IMR-90 (cell line): ENCODE measurements around the gene THRB. TPM values are rescaled to one million over a fixed set of nuclear protein-coding genes. Genes with fewer than 3 reads are reported as not detected.

Experiments
- ATAC-seq: fragments of 200-7000 bp; cut with Tn5 transposase; 2 replicates; pipeline ENCODE4 v1.9.1; 2020; ENCODE audit warnings: low read depth, mild to moderate bottlenecking, moderate library complexity
- BruUV-seq: library from RNA; stranded (reverse); fragments of 400-500 nt; replicated peaks from 2 replicates; lab custom pipeline; 2021; lab: Mats Ljungman, UMichigan
- CTCF ChIA-PET: fragments of 300-600 bp; formaldehyde crosslinking; extraction: SDS; loops from one replicate; lab custom pipeline; 2021; ENCODE audit warnings: antibody characterized with exemption; lab: Yijun Ruan, JAX
- POLR2A ChIA-PET: fragments of 300-600 bp; sonication (Branson Sonifier 250); formaldehyde crosslinking; loops from one replicate; lab custom pipeline; 2022; ENCODE audit warnings: antibody characterized with exemption; ENCODE audit not compliant: unreplicated experiment; lab: Charles Lee
- DNase-seq: peaks from one replicate; pipeline ENCODE4 v3.0.0; 2013
- H2AFZ ChIP-seq: replicated peaks from 2 replicates; pipeline ENCODE3; 2013; ENCODE audit warnings: low read length, mild to moderate bottlenecking; ENCODE audit not compliant: poor library complexity
- H2AK5ac ChIP-seq: 2 replicates; pipeline ENCODE4 v1.6.1; 2013; ENCODE audit warnings: low read depth, low read length, inconsistent platforms
- H2AK9ac ChIP-seq: replicated peaks from 2 replicates; pipeline ENCODE3; 2013; ENCODE audit warnings: mild to moderate bottlenecking, low read depth, low read length, moderate library complexity; ENCODE audit not compliant: poor library complexity
- H2BK120ac ChIP-seq: 2 replicates; pipeline ENCODE4 v1.6.1; 2013; ENCODE audit warnings: low read depth, low read length, inconsistent platforms
- H2BK15ac ChIP-seq: 3 replicates; pipeline ENCODE4 v1.6.1; 2013; ENCODE audit warnings: low read depth, low read length, inconsistent platforms
- H2BK20ac ChIP-seq: 2 replicates; pipeline ENCODE4 v1.6.1; 2013; ENCODE audit warnings: low read depth, mild to moderate bottlenecking, inconsistent platforms, low read length, moderate library complexity
- H2BK5ac ChIP-seq: 2 replicates; pipeline ENCODE4 v1.6.1; 2013; ENCODE audit warnings: mild to moderate bottlenecking, low read depth, low read length, inconsistent platforms; ENCODE audit not compliant: poor library complexity, severe bottlenecking
- H3K14ac ChIP-seq: replicated peaks from 2 replicates; pipeline ENCODE4 v1.6.1; 2013; ENCODE audit warnings: low read depth, low read length, inconsistent platforms
- H3K18ac ChIP-seq: 2 replicates; pipeline ENCODE4 v1.6.1; 2013; ENCODE audit warnings: low read depth, low read length, control low read depth
- H3K23ac ChIP-seq: 2 replicates; pipeline ENCODE4 v1.6.1; 2013; ENCODE audit warnings: low read depth, low read length, inconsistent platforms
- H3K27ac ChIP-seq: 2 replicates; pipeline ENCODE4 v1.5.1; 2013; ENCODE audit warnings: mild to moderate bottlenecking, control low read depth, low read length; ENCODE audit not compliant: insufficient read depth
- H3K27me3 ChIP-seq: 2 replicates; pipeline ENCODE4 v1.6.1; 2013; ENCODE audit warnings: low read length; ENCODE audit not compliant: control insufficient read depth, insufficient read depth
- H3K36me3 ChIP-seq: 2 replicates; pipeline ENCODE4 v1.6.1; 2013; ENCODE audit warnings: low read length, mixed read lengths; ENCODE audit not compliant: control insufficient read depth, insufficient read depth
- H3K4ac ChIP-seq: 2 replicates; pipeline ENCODE4 v1.6.1; 2013; ENCODE audit warnings: low read depth, low read length, inconsistent platforms
- H3K4me1 ChIP-seq: 2 replicates; pipeline ENCODE4 v1.6.1; 2013; ENCODE audit warnings: low read length, mixed read lengths; ENCODE audit not compliant: control insufficient read depth, insufficient read depth
- H3K4me2 ChIP-seq: 2 replicates; pipeline ENCODE4 v1.6.1; 2013; ENCODE audit warnings: low read depth, mild to moderate bottlenecking, control low read depth, low read length, moderate library complexity
- H3K4me3 ChIP-seq: 2 replicates; pipeline ENCODE4 v1.5.1; 2013; ENCODE audit warnings: low read depth, mild to moderate bottlenecking, control low read depth, low read length, moderate library complexity; ENCODE audit not compliant: insufficient read depth
- H3K56ac ChIP-seq: 2 replicates; pipeline ENCODE4 v1.6.1; 2013; ENCODE audit warnings: low read length, inconsistent platforms; ENCODE audit not compliant: insufficient read depth; ENCODE audit errors: extremely low read depth
- H3K79me1 ChIP-seq, 2 experiments: 2 replicates each; pipeline ENCODE4 v1.6.1; 2013; ENCODE audit warnings: low read length in 2 of 2, inconsistent platforms in 1 of 2, low read depth in 1 of 2
- H3K9ac ChIP-seq: 2 replicates; pipeline ENCODE4 v1.6.1; 2013; ENCODE audit warnings: low read depth, low read length, control low read depth
- H3K9me1 ChIP-seq: 2 replicates; pipeline ENCODE4 v1.6.1; 2013; ENCODE audit warnings: low read length, inconsistent platforms; ENCODE audit not compliant: insufficient read depth
- H3K9me3 ChIP-seq: 2 replicates; pipeline ENCODE4 v1.6.1; 2013; ENCODE audit warnings: low read length; ENCODE audit not compliant: control insufficient read depth, insufficient read depth
- H4K20me1 ChIP-seq: 2 replicates; pipeline ENCODE4 v1.6.1; 2013; ENCODE audit warnings: low read length, inconsistent platforms; ENCODE audit not compliant: insufficient read depth
- H4K5ac ChIP-seq: 2 replicates; pipeline ENCODE4 v1.6.1; 2013; ENCODE audit warnings: mild to moderate bottlenecking, low read depth, low read length, control low read depth
- H4K8ac ChIP-seq, 2 experiments: 2 replicates each; pipeline ENCODE4 v1.6.1; 2013; ENCODE audit warnings: low read depth in 2 of 2, low read length in 2 of 2, control low read depth in 1 of 2, inconsistent platforms in 1 of 2
- H4K91ac ChIP-seq: 2 replicates; pipeline ENCODE4 v1.6.1; 2013; ENCODE audit warnings: low read depth, low read length, inconsistent platforms; ENCODE audit not compliant: insufficient read depth
- BHLHE40 ChIP-seq: fragments of 150-350 bp; IDR thresholded peaks from 2 replicates; pipeline ENCODE4 v1.6.1; 2016; ENCODE audit warnings: mild to moderate bottlenecking, low read depth, low read length
- CEBPB ChIP-seq: IDR thresholded peaks from 2 replicates; pipeline ENCODE4 v1.6.1; 2012; ENCODE audit warnings: low read depth, low read length, improper control_type of control experiment
- FOS ChIP-seq: fragments of 150-350 bp; IDR thresholded peaks from 2 replicates; pipeline ENCODE4 v1.6.1; 2016; ENCODE audit warnings: low read depth, low read length
- MAFK ChIP-seq: IDR thresholded peaks from 2 replicates; pipeline ENCODE4 v1.6.1; 2012; ENCODE audit warnings: low read depth, low read length, improper control_type of control experiment
- MAZ ChIP-seq: IDR thresholded peaks from 2 replicates; pipeline ENCODE4 v1.6.1; 2012; ENCODE audit warnings: low read depth, mild to moderate bottlenecking, low read length, improper control_type of control experiment, moderate library complexity, borderline replicate concordance
- MXI1 ChIP-seq: IDR thresholded peaks from 2 replicates; pipeline ENCODE4 v1.6.1; 2012; ENCODE audit warnings: low read depth, mild to moderate bottlenecking, low read length, moderate library complexity, borderline replicate concordance
- NFE2L2 ChIP-seq: fragments of 150-350 bp; IDR thresholded peaks from 2 replicates; pipeline ENCODE4 v1.6.1; 2016; ENCODE audit warnings: low read depth, mild to moderate bottlenecking, low read length
- RAD21 ChIP-seq: IDR thresholded peaks from 2 replicates; pipeline ENCODE4 v1.6.1; 2012; ENCODE audit warnings: low read length, improper control_type of control experiment
- RCOR1 ChIP-seq: IDR thresholded peaks from 2 replicates; pipeline ENCODE4 v1.6.1; 2012; ENCODE audit warnings: mild to moderate bottlenecking, low read length, improper control_type of control experiment; ENCODE audit not compliant: insufficient replicate concordance
- USF2 ChIP-seq: fragments of 150-350 bp; IDR thresholded peaks from 2 replicates; pipeline ENCODE4 v1.6.1; 2017; ENCODE audit warnings: mild to moderate bottlenecking, antibody characterized with exemption, low read length, low read depth
- WGBS, 2 experiments: methylation state at CpG; one replicate each; pipeline versions ENCODE4 v1.1.5 to v1.1.7; 2013; ENCODE audit warnings: missing lambda C conversion rate in 2 of 2; ENCODE audit not compliant: insufficient read length in 1 of 2; ENCODE audit errors: extremely low coverage in 2 of 2; 5-methylcytosine and 5-hydroxymethylcytosine counted together
- dilution Hi-C: fragments of 300-500 bp; cut with HindIII; formaldehyde crosslinking; loops from one replicate; pipeline ENCODE4 v1.14.3; 2018; ENCODE audit warnings: low sequenced_read_pairs; ENCODE audit not compliant: unreplicated experiment
- in situ Hi-C: fragments of 300-500 bp; cut with MboI; formaldehyde crosslinking; loops from 3 replicates; pipeline ENCODE4 v1.14.3; 2019; ENCODE audit warnings: low sequenced_read_pairs, inconsistent platforms, mixed read lengths
- intact Hi-C: fragments of 100-400 bp; cut with micrococcal nuclease; formaldehyde crosslinking; loops from 2 replicates; pipeline ENCODE4 v1.10.0; 2022
- polyA plus RNA-seq, 3 experiments: library from polyadenylated mRNA; depleted of rRNA; stranded (reverse); fragments of >200 nt; gene quantifications; 2 replicates each; pipeline ENCODE4 v1.2.3, GENCODE V29; 2012; ENCODE audit warnings: low replicate concordance in 1 of 3
- total RNA-seq: library from RNA; depleted of rRNA; stranded (reverse); fragments of >200 nt; gene quantifications from 2 replicates; pipeline ENCODE4 v1.2.3, GENCODE V29; 2012

Gene THRB
- total and polyA plus RNA-seq, 2 of the 4 experiments (the other 2 are of a cell fraction) = under 0.01 TPM; not detected in 1

DNA sequence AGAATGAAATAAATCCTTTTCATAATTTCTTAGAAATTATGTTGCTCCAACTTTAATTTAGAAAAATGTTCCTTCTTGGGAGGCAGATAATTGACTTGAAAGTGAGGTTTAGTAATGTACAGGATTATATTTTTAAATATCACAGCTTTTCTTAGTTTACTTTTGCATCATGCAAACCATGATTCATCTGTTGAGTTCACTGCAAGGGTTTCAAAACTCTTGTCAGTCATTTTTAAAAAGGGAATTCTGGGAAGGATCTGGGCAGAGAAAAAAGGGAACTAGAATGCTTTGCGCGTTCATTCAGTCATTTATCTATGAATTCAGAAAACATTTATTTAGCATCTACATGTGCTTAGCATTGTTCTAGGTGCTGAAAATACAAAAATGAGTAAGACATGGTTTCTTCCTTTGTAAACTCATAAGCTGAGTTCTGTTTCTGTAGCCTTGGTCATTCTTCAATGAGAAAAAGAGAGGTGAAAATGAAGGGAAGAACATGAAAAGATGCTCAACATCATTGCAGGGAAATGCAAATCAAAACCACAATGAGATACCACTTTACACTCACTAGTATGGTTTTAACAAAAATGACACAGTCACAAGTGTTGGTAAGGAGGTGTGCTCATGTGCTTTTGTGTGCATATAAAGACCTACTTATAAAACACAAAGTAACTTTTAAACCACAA, 340.5 kb downstream of the THRB start:
- H3K27me3 ChIP-seq = no peaks in the 10 kb centered on the region
- POLR2A ChIA-PET = no interaction called here
- no peak overlapping the region for H2BK5ac ChIP-seq
- DNase-seq = no peak
- no peak overlapping the region for H4K8ac ChIP-seq
- no peak overlapping the region for H3K23ac ChIP-seq
- in situ Hi-C loops = no loop called here
- no peak overlapping the region for H2BK120ac ChIP-seq
- dilution Hi-C loops = no loop called here
- intact Hi-C loops = no loop called here
- peaks cover 6% of the 10 kb centered on the region for H3K4me1 ChIP-seq
- no peaks in the 10 kb centered on the region for H3K36me3 ChIP-seq
- no peaks in the 10 kb centered on the region for H3K9me3 ChIP-seq
- no peak overlapping the region for H2AFZ ChIP-seq
- H4K5ac ChIP-seq = no peak overlapping the region
- no peak overlapping the region for H3K27ac ChIP-seq
- H3K4ac ChIP-seq = no peak overlapping the region
- no peak overlapping the region for H2AK9ac ChIP-seq
- H3K4me2 ChIP-seq = no peak overlapping the region
- no TSS peak for BruUV-seq
- no peaks in the 10 kb centered on the region for H3K79me1 ChIP-seq
- no peak overlapping the region for H3K18ac ChIP-seq
- TF ChIP-seq MAZ = no peak
- no peak for TF ChIP-seq USF2
- TF ChIP-seq CEBPB = no peak
- no peak for TF ChIP-seq RAD21
- no peak for TF ChIP-seq MAFK
- no peak for TF ChIP-seq FOS
- TF ChIP-seq NFE2L2 = no peak
- TF ChIP-seq MXI1 = no peak
- TF ChIP-seq RCOR1 = no peak
- no peak for TF ChIP-seq BHLHE40
- no CpG with 5 or more reads among the region's 2 CpGs for WGBS, 2 experiments
- no peak overlapping the region for H2BK15ac ChIP-seq
- H2BK20ac ChIP-seq = no peak overlapping the region
- H3K4me3 ChIP-seq = no peak overlapping the region
- H4K91ac ChIP-seq = no peak overlapping the region
- H4K20me1 ChIP-seq = no peaks in the 10 kb centered on the region
- no peak overlapping the region for H3K14ac ChIP-seq
- no peak for ATAC-seq
- CTCF ChIA-PET = interaction anchor here (0.6 kb wide), 1 partner anchor 486 kb away, joined by 4 read pairs; no protein-coding TSS in a partner anchor
- H3K9ac ChIP-seq = no peak overlapping the region
- no peaks in the 10 kb centered on the region for H3K9me1 ChIP-seq
- H3K56ac ChIP-seq = no peak overlapping the region
- no peak overlapping the region for H2AK5ac ChIP-seq
